GM12878 (cell line): ENCODE results near the gene MRPS27. TPM values are rescaled to one million over a fixed set of nuclear protein-coding genes. Genes with fewer than 3 reads are reported as not detected.

Experiments used
- ATAC-seq: fragments of 200-7000 bp; cut with Tn5 transposase; 3 replicates; pipeline ENCODE4 v1.9.1; 2020; ENCODE audit warnings: mild to moderate bottlenecking, moderate library complexity
- BruUV-seq: library from RNA; stranded (reverse); fragments of 400-500 nt; replicated peaks from 2 replicates; lab custom pipeline; 2021; lab: Mats Ljungman, UMichigan
- CTCF ChIA-PET: fragments of 300-600 bp; sonication (Branson Sonifier 250); formaldehyde crosslinking; extraction: SDS; loops from one replicate; lab custom pipeline; 2021; ENCODE audit warnings: inconsistent platforms; lab: Yijun Ruan, JAX
- POLR2A ChIA-PET: fragments of 350-600 bp; formaldehyde crosslinking; extraction: SDS; loops from one replicate; lab custom pipeline; 2021; ENCODE audit warnings: inconsistent platforms; lab: Charles Lee
- RAD21 ChIA-PET: fragments of 300-600 bp; sonication (Branson Sonifier 250); formaldehyde crosslinking; loops from one replicate; lab custom pipeline; 2023; ENCODE audit warnings: antibody characterized with exemption; ENCODE audit not compliant: unreplicated experiment; lab: Charles Lee
- SMC1A ChIA-PET: fragments of 300-600 bp; sonication (Branson Sonifier 250); formaldehyde crosslinking; loops from one replicate; lab custom pipeline; 2023; ENCODE audit not compliant: unreplicated experiment, uncharacterized antibody; lab: Charles Lee
- DNase-seq: peaks from one replicate; pipeline ENCODE4 v3.0.0-alpha.2; 2011; ENCODE audit warnings: low read depth, low spot score
- FAIRE-seq: peaks from 3 replicates; lab custom pipeline; 2011; peaks lifted over from hg19 to GRCh38; lab: Jason Lieb, UNC
- H2AFZ ChIP-seq: 2 replicates; pipeline ENCODE4 v1.6.0; 2011; ENCODE audit warnings: low read depth, low read length, control low read depth; ENCODE audit not compliant: control insufficient read depth
- H3K27ac ChIP-seq: 2 replicates; pipeline ENCODE4 v1.5.1; 2011; ENCODE audit warnings: control low read depth; ENCODE audit not compliant: control insufficient read depth, insufficient read depth
- H3K27me3 ChIP-seq, 2 experiments: replicated peaks in 1 of 2; 2 replicates each; pipeline versions ENCODE4 v1.6.0 to v1.6.1; 2011; ENCODE audit warnings: low read length in 1 of 2; ENCODE audit not compliant: control insufficient read depth in 2 of 2, insufficient read depth in 2 of 2
- H3K36me3 ChIP-seq, 2 experiments: 2 replicates each; pipeline ENCODE4 v1.5.1; 2011; ENCODE audit warnings: low read length in 1 of 2; ENCODE audit not compliant: control insufficient read depth in 2 of 2, insufficient read depth in 2 of 2
- H3K4me1 ChIP-seq: 2 replicates; pipeline ENCODE4 v1.6.1; 2011; ENCODE audit warnings: mild to moderate bottlenecking, low read length, moderate library complexity, mixed read lengths; ENCODE audit not compliant: control insufficient read depth, insufficient read depth
- H3K4me2 ChIP-seq: 2 replicates; pipeline ENCODE4 v1.6.0; 2011; ENCODE audit warnings: control low read depth; ENCODE audit not compliant: control insufficient read depth, insufficient read depth
- H3K4me3 ChIP-seq: fragments of 200-600 bp; sonication (generic); 2 replicates; pipeline ENCODE4 v1.5.1; 2016
- H3K79me2 ChIP-seq: 2 replicates; pipeline ENCODE4 v1.6.0; 2011; ENCODE audit warnings: low read length; ENCODE audit not compliant: control insufficient read depth, insufficient read depth
- H3K9ac ChIP-seq: 2 replicates; pipeline ENCODE4 v1.8.0; 2011; ENCODE audit warnings: low read length, control low read depth, mixed read lengths; ENCODE audit not compliant: control insufficient read depth, insufficient read depth
- H3K9me3 ChIP-seq: replicated peaks from 3 replicates; pipeline ENCODE4 v1.5.1; 2011; ENCODE audit warnings: mild to moderate bottlenecking, low read length; ENCODE audit not compliant: control insufficient read depth, insufficient read depth
- H4K20me1 ChIP-seq: 2 replicates; pipeline ENCODE4 v1.6.0; 2011; ENCODE audit not compliant: control insufficient read depth, insufficient read depth
- BCLAF1 ChIP-seq: fragments of 450-650 bp; IDR thresholded peaks from 2 replicates; pipeline ENCODE4 v1.6.1; 2017; ENCODE audit warnings: antibody characterized with exemption, mild to moderate bottlenecking, moderate library complexity
- ELK1 ChIP-seq: IDR thresholded peaks from 2 replicates; pipeline ENCODE4 v1.6.1; 2012; ENCODE audit warnings: low read depth, low read length, improper control_type of control experiment
- KAT2A ChIP-seq: conservative IDR thresholded peaks from 2 replicates; pipeline ENCODE4 v1.6.1; 2011; ENCODE audit warnings: low read depth, low read length; ENCODE audit not compliant: control insufficient read depth
- NBN ChIP-seq: fragments of 450-650 bp; IDR thresholded peaks from 2 replicates; pipeline ENCODE4 v1.6.1; 2016
- SMC3 ChIP-seq: IDR thresholded peaks from 2 replicates; pipeline ENCODE4 v1.6.1; 2011; ENCODE audit warnings: low read length, improper control_type of control experiment, borderline replicate concordance
- SPI1 ChIP-seq: IDR thresholded peaks from 2 replicates; pipeline ENCODE4 v1.6.1; 2011; ENCODE audit warnings: low read depth, mild to moderate bottlenecking, low read length, moderate library complexity, borderline replicate concordance; ENCODE audit not compliant: insufficient read depth
- SREBF1 ChIP-seq: IDR thresholded peaks from 2 replicates; pipeline ENCODE4 v1.6.1; 2012; ENCODE audit warnings: mild to moderate bottlenecking, low read length
- ZNF274 ChIP-seq: IDR thresholded peaks from one replicate; pipeline ENCODE4 v1.8.0; 2011; ENCODE audit not compliant: insufficient read length, insufficient read depth
- ZNF622 ChIP-seq: fragments of 450-650 bp; IDR thresholded peaks from 2 replicates; pipeline ENCODE4 v1.6.1; 2017; ENCODE audit warnings: mild to moderate bottlenecking, inconsistent platforms
- WGBS: methylation state at CpG from one replicate; pipeline ENCODE4 v1.1.6; 2016; ENCODE audit warnings: low lambda C conversion rate; ENCODE audit not compliant: insufficient replicate concordance, insufficient coverage; ENCODE audit errors: missing lambda C conversion rate; 5-methylcytosine and 5-hydroxymethylcytosine counted together
- in situ Hi-C: fragments of 300-500 bp; cut with MboI; formaldehyde crosslinking; loops from 9 replicates; pipeline ENCODE4 v1.14.3; 2018; ENCODE audit warnings: mixed read lengths
- intact Hi-C: fragments of 100-400 bp; cut with micrococcal nuclease; formaldehyde crosslinking; loops from one replicate; pipeline ENCODE4 v1.14.2; 2022; ENCODE audit not compliant: unreplicated experiment
- polyA plus RNA-seq, 11 experiments: library from polyadenylated mRNA; depleted of rRNA in 4 of 11; unstranded in 6 of 11; stranded (reverse) in 5 of 11; fragments of >200 nt; fragmentation: Nextera tagmentation in 4 of 11; fragmentation: Illumina TruSeq in 1 of 11; extraction: Ambion mirVana in 4 of 11; extraction: Trizol in 1 of 11; gene quantifications; 1 replicate in 1 of 11; 2 replicates in 10 of 11; pipeline versions ENCODE4 v1.2.1 to v1.2.3, GENCODE V29; 2011 to 2016; ENCODE audit warnings: inconsistent platforms in 2 of 11, missing spikeins in 2 of 11, low read depth in 1 of 11
- total RNA-seq, 4 experiments: library from RNA; depleted of rRNA in 3 of 4; stranded (reverse); fragments of >200 nt in 3 of 4; fragmentation: Illumina TruSeq in 1 of 4; extraction: Trizol in 1 of 4; gene quantifications; 2 replicates each; pipeline versions ENCODE4 v1.2.1 to v1.2.3, GENCODE V29; 2013 to 2021

MRPS27 gene
- total and polyA plus RNA-seq, 10 of the 15 experiments (the other 5 are each of a cell fraction or from before 2014, with no cell fraction given): 61.0 to 128 (median 93.0) TPM

DNA sequence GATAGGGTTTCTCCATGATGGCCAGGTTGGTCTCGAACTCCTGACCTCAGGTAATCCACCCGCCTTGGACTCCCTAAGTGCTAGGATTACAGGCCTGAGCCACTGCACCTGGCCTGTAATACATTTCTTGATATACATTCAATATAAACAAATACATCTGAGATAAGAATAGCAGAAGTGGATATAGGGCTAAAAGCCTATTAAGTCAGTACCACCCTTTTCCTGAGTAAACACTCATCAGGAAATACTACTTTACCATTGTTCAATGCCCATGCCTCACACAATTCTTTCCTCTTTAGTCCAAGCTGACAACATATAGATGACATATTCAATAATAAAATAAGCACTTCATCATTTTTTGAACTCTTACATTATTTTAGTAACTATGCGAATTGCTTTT, 64.8 kb downstream of the MRPS27 start:
- intact Hi-C loops: no loop called here
- POLR2A ChIA-PET: interaction anchor here (0.7 kb wide), 1 partner anchor 26 kb away, joined by 6 read pairs; no protein-coding TSS in a partner anchor

More for the DNA sequence above, 64.8 kb downstream of the MRPS27 start:
- TF ChIP-seq BCLAF1: no peak
- no peak for TF ChIP-seq ZNF274
- no peak for TF ChIP-seq ZNF622
- TF ChIP-seq NBN: no peak
- no peak for TF ChIP-seq ELK1
- TF ChIP-seq SREBF1: no peak
- TF ChIP-seq KAT2A: no peak
- TF ChIP-seq SPI1: no peak
- no peak for TF ChIP-seq SMC3
- no peak overlapping the region for H3K9ac ChIP-seq
- H3K79me2 ChIP-seq: no peaks in the 10 kb centered on the region; the same call in 1 of the 2 replicates
- in situ Hi-C loops: no loop called here
- WGBS: 99% methylated on average over 3 of the region's 3 CpGs
- no peak for DNase-seq
- BruUV-seq: no TSS peak
- H3K4me3 ChIP-seq: no peak overlapping the region
- H3K27me3 ChIP-seq: no peaks in the 10 kb centered on the region
- no peak overlapping the region for H3K27ac ChIP-seq
- no peak overlapping the region for H3K4me2 ChIP-seq
- SMC1A ChIA-PET: interaction anchor here (1.3 kb wide), 1 partner anchor 27 kb away, joined by 3 read pairs; no protein-coding TSS in a partner anchor
- no peak for ATAC-seq
- FAIRE-seq: no peak
- RAD21 ChIA-PET: interaction anchor here (0.6 kb wide), 1 partner anchor 218 kb away, joined by 3 read pairs; no protein-coding TSS in a partner anchor
- no peaks in the 10 kb centered on the region for H3K4me1 ChIP-seq
- no peaks in the 10 kb centered on the region for H4K20me1 ChIP-seq
- peaks cover 3 to 5% of the 10 kb centered on the region in 2 experiments for H3K36me3 ChIP-seq
- H3K9me3 ChIP-seq: no peaks in the 10 kb centered on the region
- H2AFZ ChIP-seq: no peak overlapping the region
- CTCF ChIA-PET: interaction anchor here (2.4 kb wide), 1 partner anchor 10 kb away, joined by 8 read pairs; no protein-coding TSS in a partner anchor
